Gastrocnemius medialis (tissue), 4 donors: ENCODE results near the gene TMEM229B. TPM values are rescaled to one million over a fixed set of nuclear protein-coding genes. Genes with fewer than 3 reads are reported as not detected.

Source experiments
- ATAC-seq, 2 donors: fragments of 150-250 bp; one replicate each; pipeline ENCODE4 v1.9.1; 2016
- DNase-seq, 2 donors: peaks; one replicate each; pipeline ENCODE4 v3.0.0-alpha.2; 2019
- H3K27ac ChIP-seq, 4 donors: fragments of 200-600 bp; sonication (generic); 1 replicate in 1 of 4; 2 replicates in 3 of 4; pipeline ENCODE4 v1.5.1; 2016 to 2018; ENCODE audit warnings: mild to moderate bottlenecking in 2 of 4, moderate library complexity in 1 of 4
- H3K27me3 ChIP-seq, 3 donors: fragments of 200-600 bp; sonication (generic) in 2 of 3; 1 replicate in 1 of 3; 2 replicates in 2 of 3; pipeline versions ENCODE4 v1.5.1 to v1.6.0; 2016 to 2019; ENCODE audit warnings: mild to moderate bottlenecking in 1 of 3, moderate library complexity in 1 of 3
- H3K36me3 ChIP-seq, 2 donors: fragments of 200-600 bp; sonication (generic) in 1 of 2; one replicate each; pipeline ENCODE4 v1.5.1; 2017 to 2018
- H3K4me1 ChIP-seq, 2 donors: fragments of 200-600 bp; sonication (generic) in 1 of 2; one replicate each; pipeline ENCODE4 v1.5.1; 2016 to 2017; ENCODE audit warnings: mild to moderate bottlenecking in 2 of 2
- H3K4me3 ChIP-seq, 4 donors: fragments of 200-600 bp; sonication (generic) in 3 of 4; 1 replicate in 1 of 4; 2 replicates in 3 of 4; pipeline ENCODE4 v1.5.1; 2016 to 2019; ENCODE audit warnings: mild to moderate bottlenecking in 2 of 4
- H3K9me3 ChIP-seq, 3 donors: fragments of 200-600 bp; sonication (generic) in 2 of 3; 1 replicate in 1 of 3; 2 replicates in 2 of 3; pipeline ENCODE4 v1.5.1; 2016 to 2019
- POLR2A ChIP-seq, 2 donors: fragments of 450-650 bp; IDR thresholded peaks; one replicate each; pipeline ENCODE4 v1.6.1; 2017; ENCODE audit warnings: antibody characterized with exemption in 2 of 2, mild to moderate bottlenecking in 2 of 2, moderate library complexity in 2 of 2
- in situ Hi-C, 4 donors: fragments of 200-750 bp; cut with MboI; loops; one replicate each; pipeline versions ENCODE4 v1.15.0 to v1.8.0; 2017; ENCODE audit warnings: low sequenced_read_pairs in 4 of 4
- intact Hi-C: fragments of 100-400 bp; cut with DNase I; formaldehyde crosslinking; loops from one replicate; pipeline ENCODE4 v1.15.1; 2023; ENCODE audit warnings: low total_unique reads
- total RNA-seq, 4 donors: library from RNA; depleted of rRNA; stranded (reverse); fragments of >200 nt; gene quantifications; one replicate each; pipeline versions ENCODE4 v1.1.0 to v1.2.3, GENCODE V29; 2016
- TF ChIP-seq, protein P1 (sequence below), 5 experiments: fragments of 450-650 bp in 3 of 5; fragments of 200-600 bp in 2 of 5; sonication (generic) in 2 of 5; IDR thresholded peaks in 4 of 5; conservative IDR thresholded peaks in 1 of 5; 1 replicate in 4 of 5; 2 replicates in 1 of 5; pipeline ENCODE4 v1.5.1; 2016 to 2019; ENCODE audit warnings: antibody characterized with exemption in 5 of 5, mild to moderate bottlenecking in 3 of 5, moderate library complexity in 3 of 5

Gene TMEM229B
- total RNA-seq, 4 donors from 2014 or later, result 0.07 to 3.3 (median 0.20) TPM; not detected in 1

DNA sequence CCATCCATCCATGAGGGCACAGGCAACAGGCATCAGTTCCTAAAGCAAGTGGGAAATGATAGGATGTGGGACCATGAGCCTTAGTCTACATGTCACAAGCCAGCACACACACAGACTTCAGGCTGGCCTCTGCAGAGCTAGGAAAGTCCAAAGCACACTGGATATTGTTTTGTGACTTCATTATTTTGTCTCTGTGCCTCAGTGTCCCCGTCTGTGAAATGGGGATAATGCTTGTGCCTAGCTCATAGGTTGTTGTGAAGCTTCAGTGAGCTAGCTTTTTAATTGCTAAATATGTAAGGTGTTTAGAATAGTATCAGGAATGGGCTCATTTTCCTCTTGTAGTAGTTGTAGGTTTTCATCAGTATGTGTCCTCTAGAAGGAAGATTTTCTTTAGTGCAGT, 49.6 kb downstream of the TMEM229B start:
- in situ Hi-C loops, result loop anchor here in 2 of 4 donors (25.0 kb wide), 1 partner anchor 273 kb away; the partner anchor contains the start of gene RDH12 (in 2 of the 2)
- intact Hi-C loops, result no loop called here
- TF ChIP-seq, protein P1, sequence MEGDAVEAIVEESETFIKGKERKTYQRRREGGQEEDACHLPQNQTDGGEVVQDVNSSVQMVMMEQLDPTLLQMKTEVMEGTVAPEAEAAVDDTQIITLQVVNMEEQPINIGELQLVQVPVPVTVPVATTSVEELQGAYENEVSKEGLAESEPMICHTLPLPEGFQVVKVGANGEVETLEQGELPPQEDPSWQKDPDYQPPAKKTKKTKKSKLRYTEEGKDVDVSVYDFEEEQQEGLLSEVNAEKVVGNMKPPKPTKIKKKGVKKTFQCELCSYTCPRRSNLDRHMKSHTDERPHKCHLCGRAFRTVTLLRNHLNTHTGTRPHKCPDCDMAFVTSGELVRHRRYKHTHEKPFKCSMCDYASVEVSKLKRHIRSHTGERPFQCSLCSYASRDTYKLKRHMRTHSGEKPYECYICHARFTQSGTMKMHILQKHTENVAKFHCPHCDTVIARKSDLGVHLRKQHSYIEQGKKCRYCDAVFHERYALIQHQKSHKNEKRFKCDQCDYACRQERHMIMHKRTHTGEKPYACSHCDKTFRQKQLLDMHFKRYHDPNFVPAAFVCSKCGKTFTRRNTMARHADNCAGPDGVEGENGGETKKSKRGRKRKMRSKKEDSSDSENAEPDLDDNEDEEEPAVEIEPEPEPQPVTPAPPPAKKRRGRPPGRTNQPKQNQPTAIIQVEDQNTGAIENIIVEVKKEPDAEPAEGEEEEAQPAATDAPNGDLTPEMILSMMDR (IDR thresholded peaks at IDR 0.05 in 4 of 5, conservative IDR thresholded peaks at IDR 0.05 in 1 of 5), result no peak
- TF ChIP-seq POLR2A (IDR thresholded peaks at IDR 0.05), result no peak

DNA sequence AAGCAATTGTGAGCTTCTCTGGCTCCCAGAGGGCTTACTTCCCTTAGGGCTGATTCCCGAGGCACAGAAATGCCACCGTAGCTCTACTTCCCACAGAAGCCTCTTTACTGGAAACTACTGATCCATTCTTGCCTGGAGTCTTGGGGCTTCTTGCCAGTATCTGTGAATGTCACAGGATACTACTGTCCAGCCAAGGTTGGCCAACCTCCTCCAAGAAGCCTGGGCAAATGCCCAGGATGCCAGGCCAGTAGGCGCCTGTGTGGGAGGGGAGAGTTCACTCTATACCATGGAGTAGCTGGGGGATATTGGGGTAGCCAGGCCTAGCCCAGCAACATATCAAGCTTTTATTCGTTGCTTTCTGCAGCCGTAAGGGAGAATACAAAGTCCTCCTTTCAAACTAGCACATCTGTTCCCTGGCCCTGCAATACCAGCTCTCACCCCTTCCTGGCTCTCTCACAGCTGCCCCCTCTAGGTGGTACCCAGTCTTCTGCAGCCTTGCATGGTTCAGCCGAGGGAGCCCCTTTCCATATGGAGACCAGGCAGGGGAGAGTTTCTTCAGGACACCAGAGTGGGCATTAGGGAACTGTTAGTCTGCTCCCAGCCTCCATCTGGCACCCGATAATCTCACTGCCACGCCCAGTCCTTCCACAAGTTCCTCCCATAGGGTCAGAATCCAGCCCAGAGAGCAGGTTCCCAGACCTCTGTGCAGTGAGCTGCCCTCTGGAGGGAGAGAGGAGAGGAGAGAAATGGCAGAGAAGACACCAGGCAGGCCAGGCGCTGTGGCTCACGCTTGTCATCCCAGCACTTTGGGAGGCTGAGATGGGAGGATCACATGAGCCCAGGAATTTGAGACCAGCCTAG, 52.3 kb downstream of the TMEM229B start:
- Histone ChIP-seq H3K36me3 (no peaks in the 10 kb centered on the region), H3K4me1 (peaks cover 19 to 25% of the 10 kb centered on the region in 2 donors), H3K4me3 (no peak overlapping the region), H3K27me3 (no peaks in the 10 kb centered on the region), H3K27ac (no peak overlapping the region), H3K9me3 (no peaks in the 10 kb centered on the region)
- intact Hi-C loops, result no loop called here
- DNase-seq, result peak; percentile 40 to 54
- ATAC-seq, result peak; percentile 90 to 92
- in situ Hi-C loops, result loop anchor here in 2 of 4 donors (25.0 kb wide), 1 partner anchor 276 kb away; the partner anchor contains the start of gene RDH12 (in 2 of the 2)
- TF ChIP-seq, protein P1 (IDR thresholded peaks at IDR 0.05 in 4 of 5, conservative IDR thresholded peaks at IDR 0.05 in 1 of 5), result no peak
- no peak for TF ChIP-seq POLR2A (IDR thresholded peaks at IDR 0.05)

More for the DNA sequence above, 49.6 kb downstream of the TMEM229B start:
- peaks cover 7 to 13% of the 10 kb centered on the region in 2 donors for H3K4me1 ChIP-seq
- H3K27me3 ChIP-seq, result no peaks in the 10 kb centered on the region
- no peak for ATAC-seq
- DNase-seq, result no peak
- no peak overlapping the region for H3K27ac ChIP-seq
- H3K4me3 ChIP-seq, result no peak overlapping the region
- H3K36me3 ChIP-seq, result no peaks in the 10 kb centered on the region
- no peaks in the 10 kb centered on the region for H3K9me3 ChIP-seq

DNA sequence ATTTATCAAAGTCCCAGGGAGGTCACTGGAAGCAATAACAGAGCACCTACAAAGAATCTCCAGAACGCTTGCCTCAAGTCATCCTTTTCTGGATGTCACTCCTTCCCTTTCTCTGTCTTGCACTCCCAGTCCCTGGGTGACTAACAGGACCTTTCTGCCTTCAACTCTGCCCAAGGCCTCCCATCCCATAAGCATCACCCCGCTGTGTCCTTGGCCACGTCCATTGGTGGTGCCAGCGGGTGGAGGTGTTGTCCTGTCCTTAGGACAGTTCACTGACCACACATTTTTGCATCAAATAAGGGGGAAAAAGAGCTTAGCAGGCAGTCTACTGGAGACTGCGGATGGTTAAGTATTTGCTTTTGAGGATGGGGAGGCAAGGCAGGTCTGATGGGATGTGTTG, 52.9 kb downstream of the TMEM229B start:
- no peak for DNase-seq
- ATAC-seq, result peak in 1 of 2 donors; percentile 5
- Histone ChIP-seq H3K4me3 (no peak overlapping the region), H3K36me3 (no peaks in the 10 kb centered on the region), H3K27ac (no peak overlapping the region), H3K27me3 (no peaks in the 10 kb centered on the region), H3K4me1 (peaks cover 19 to 25% of the 10 kb centered on the region in 2 donors), H3K9me3 (no peaks in the 10 kb centered on the region)
- in situ Hi-C loops (loop anchor here in 2 of 4 donors (25.0 kb wide), 1 partner anchor 277 kb away; the partner anchor contains the start of gene RDH12 (in 2 of the 2)), intact Hi-C loops (no loop called here)
- TF ChIP-seq POLR2A (IDR thresholded peaks at IDR 0.05), result no peak
- TF ChIP-seq, protein P1 (IDR thresholded peaks at IDR 0.05 in 4 of 5, conservative IDR thresholded peaks at IDR 0.05 in 1 of 5), result no peak

DNA sequence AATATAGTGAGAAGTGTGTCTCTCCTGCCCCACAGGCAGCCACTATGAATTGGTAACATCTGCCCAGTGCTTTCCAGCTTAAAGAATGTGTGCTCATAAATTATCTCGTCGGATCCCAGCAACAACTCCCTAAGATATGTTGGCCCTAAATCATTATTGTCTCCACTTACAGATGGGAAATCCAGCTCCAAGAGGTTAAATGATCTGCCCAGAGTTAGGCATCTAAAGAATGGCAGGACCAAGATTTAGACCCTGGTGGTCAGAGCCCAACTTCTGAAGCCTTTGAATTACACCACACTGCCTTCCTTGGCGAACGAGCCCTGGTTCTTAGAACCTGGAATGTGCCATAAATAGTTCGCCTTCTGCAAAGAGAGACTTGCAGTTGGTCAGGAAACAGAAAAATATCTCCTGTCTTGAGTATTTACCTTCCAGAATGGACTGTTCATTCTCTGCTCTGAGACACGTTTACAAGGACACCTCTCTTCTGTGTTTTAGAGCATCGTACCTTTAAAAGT, 56.4 kb downstream of the TMEM229B start:
- no peak for TF ChIP-seq POLR2A (IDR thresholded peaks at IDR 0.05)
- TF ChIP-seq, protein P1 (IDR thresholded peaks at IDR 0.05 in 4 of 5, conservative IDR thresholded peaks at IDR 0.05 in 1 of 5), result no peak
- in situ Hi-C loops (loop anchor here in 2 of 4 donors (25.0 kb wide), 1 partner anchor 280 kb away; the partner anchor contains the start of gene RDH12 (in 2 of the 2)), intact Hi-C loops (no loop called here)
- ATAC-seq, result no peak
- Histone ChIP-seq H3K36me3 (no peaks in the 10 kb centered on the region), H3K9me3 (no peaks in the 10 kb centered on the region), H3K27ac (peak overlapping the region in 2 of 4 donors; percentile 14 to 27), H3K4me3 (no peak overlapping the region), H3K4me1 (peaks cover 19 to 25% of the 10 kb centered on the region in 2 donors), H3K27me3 (no peaks in the 10 kb centered on the region)
- no peak for DNase-seq
